CD4-positive, alpha-beta T cell (primary cell): ENCODE measurements around the gene LILRB1. TPM values are rescaled to one million over a fixed set of nuclear protein-coding genes. Genes with fewer than 3 reads are reported as not detected.
"Not testable (repeated sequence)": the region's sequence is repeated elsewhere in the genome, so short reads cannot be mapped to it uniquely, and the experiment has no call there.

Source experiments
- ATAC-seq: fragments of 200-7000 bp; cut with Tn5 transposase; one replicate; pipeline ENCODE4 v1.10.0; 2022; ENCODE audit warnings: mild to moderate bottlenecking; ENCODE audit not compliant: poor library complexity
- CTCF ChIA-PET: fragments of 350-600 bp; sonication (Branson Sonifier 250); formaldehyde crosslinking; loops from one replicate; lab custom pipeline; 2021; ENCODE audit warnings: antibody characterized with exemption, inconsistent platforms; lab: Charles Lee
- POLR2A ChIA-PET: fragments of 350-600 bp; sonication (Branson Sonifier 250); formaldehyde crosslinking; loops from one replicate; lab custom pipeline; 2021; ENCODE audit warnings: antibody characterized with exemption, inconsistent platforms; lab: Charles Lee
- DNase-seq, 14 experiments: peaks; one replicate each; pipeline ENCODE4 v3.0.0-alpha.2; 2013 to 2020; ENCODE audit warnings: mixed read lengths in 2 of 14
- H3K27ac ChIP-seq, 2 donors: one replicate each; pipeline versions ENCODE4 v1.5.1 to v1.7.0; 2013; ENCODE audit warnings: low read length in 2 of 2, low read depth in 1 of 2, mild to moderate bottlenecking in 1 of 2
- H3K27me3 ChIP-seq, 2 experiments: 1 replicate in 1 of 2; 2 replicates in 1 of 2; pipeline versions ENCODE4 v1.6.1 to v1.7.0; 2013; ENCODE audit warnings: low read length in 2 of 2, control low read depth in 1 of 2, mild to moderate bottlenecking in 1 of 2, moderate library complexity in 1 of 2; ENCODE audit not compliant: insufficient read depth in 2 of 2, control insufficient read depth in 1 of 2
- H3K36me3 ChIP-seq: one replicate; pipeline ENCODE4 v1.6.1; 2013; ENCODE audit warnings: low read length, control low read depth; ENCODE audit not compliant: insufficient read depth
- H3K4me1 ChIP-seq: one replicate; pipeline ENCODE4 v1.6.1; 2013; ENCODE audit warnings: low read length, control low read depth; ENCODE audit not compliant: insufficient read depth
- H3K4me3 ChIP-seq: one replicate; pipeline ENCODE4 v1.5.1; 2013; ENCODE audit warnings: mild to moderate bottlenecking, low read length, moderate library complexity
- H3K9me3 ChIP-seq, 2 experiments: 1 replicate in 1 of 2; 2 replicates in 1 of 2; pipeline versions ENCODE4 v1.6.1 to v1.7.0; 2013; ENCODE audit warnings: low read length in 2 of 2, mild to moderate bottlenecking in 2 of 2, control low read depth in 1 of 2, moderate library complexity in 1 of 2; ENCODE audit not compliant: control insufficient read depth in 1 of 2, insufficient read depth in 1 of 2
- H3K27ac Mint-ChIP-seq: one replicate; pipeline ENCODE4 v1.8.0; 2020; ENCODE audit warnings: mixed read lengths
- H3K27me3 Mint-ChIP-seq: one replicate; pipeline ENCODE4 v1.8.0; 2021; ENCODE audit warnings: mixed read lengths
- H3K36me3 Mint-ChIP-seq: one replicate; pipeline ENCODE4 v1.8.0; 2021; ENCODE audit warnings: low read depth, mixed read lengths
- H3K4me1 Mint-ChIP-seq: one replicate; pipeline ENCODE4 v1.8.0; 2021; ENCODE audit warnings: low read depth, mixed read lengths
- H3K4me3 Mint-ChIP-seq: one replicate; pipeline ENCODE4 v1.8.0; 2020; ENCODE audit warnings: mild to moderate bottlenecking, mixed read lengths
- H3K9me3 Mint-ChIP-seq: one replicate; pipeline ENCODE4 v1.8.0; 2020; ENCODE audit warnings: mixed read lengths
- CTCF ChIP-seq: fragments of 200-600 bp; IDR thresholded peaks from one replicate; pipeline ENCODE4 v1.8.0; 2022; ENCODE audit warnings: antibody characterized with exemption, mild to moderate bottlenecking
- intact Hi-C, 2 experiments: fragments of 100-400 bp; cut with DNase I in 1 of 2; cut with micrococcal nuclease in 1 of 2; formaldehyde crosslinking; loops; one replicate each; pipeline versions ENCODE4 v1.15.1 to v1.9.0; 2023 to 2025; cut with DNase I, micrococcal nuclease
- total RNA-seq, 174 experiments: library from RNA in 2 of 174; stranded (reverse) in 2 of 174; gene quantifications; one replicate each; pipeline ENCODE4 v1.2.3 and lab custom pipeline; 2021 to 2026

The LILRB1 gene
- total RNA-seq, 2 experiments from 2014 or later = 0.22 to 0.38 TPM

DNA sequence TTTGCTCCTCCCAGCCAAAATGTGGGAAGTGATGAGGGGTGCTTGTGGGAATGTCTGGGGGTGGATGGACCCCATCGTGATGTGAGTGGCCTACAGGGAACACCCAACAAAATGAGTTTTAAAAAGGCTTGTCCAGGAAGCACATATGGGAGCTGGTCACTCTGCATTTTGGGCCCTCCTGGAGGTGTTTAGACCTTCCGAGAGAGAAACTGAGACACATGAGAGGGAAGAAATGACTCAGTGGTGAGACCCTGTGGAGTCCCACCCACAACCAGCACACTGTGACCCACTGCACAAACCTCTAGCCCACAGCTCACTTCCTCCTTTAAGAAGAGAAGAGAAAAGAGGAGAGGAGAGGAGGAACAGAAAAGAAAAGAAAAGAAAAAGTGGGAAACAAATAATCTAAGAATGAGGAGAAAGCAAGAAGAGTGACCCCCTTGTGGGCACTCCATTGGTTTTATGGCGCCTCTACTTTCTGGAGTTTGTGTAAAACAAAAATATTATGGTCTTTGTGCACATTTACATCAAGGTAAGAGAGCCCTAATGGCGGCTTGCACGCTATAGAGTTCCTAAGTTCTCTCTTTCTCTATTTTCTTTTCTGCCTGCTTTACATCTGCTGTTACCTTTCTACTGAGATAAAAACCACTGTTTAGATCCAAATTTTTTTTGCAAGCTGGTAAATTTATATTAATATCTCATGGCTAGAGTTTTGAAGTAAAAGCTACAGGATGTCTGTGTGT lies 13.3 kb upstream of the LILRB1 start:
- Histone ChIP-seq H3K9me3 (peaks cover 0 to 4% of the 10 kb centered on the region in 2 experiments), H3K4me3 (no peak overlapping the region), H3K27me3 (no peaks in the 10 kb centered on the region), H3K4me1 (no peaks in the 10 kb centered on the region), H3K36me3 (no peaks in the 10 kb centered on the region), H3K27ac (no peak overlapping the region)
- no peaks in the 10 kb centered on the region for H3K4me1 Mint-ChIP-seq
- H3K4me3 Mint-ChIP-seq = no peak overlapping the region
- ATAC-seq (no peak), DNase-seq (peak in 1 of 14 experiments; percentile 41)
- TF ChIP-seq CTCF = no peak
- no peaks in the 10 kb centered on the region for H3K36me3 Mint-ChIP-seq
- ChIA-PET CTCF (no interaction called here), POLR2A (no interaction called here)
- no peaks in the 10 kb centered on the region for H3K27me3 Mint-ChIP-seq
- H3K27ac Mint-ChIP-seq = no peak overlapping the region
- intact Hi-C loops = no loop called here
- H3K9me3 Mint-ChIP-seq = no peaks in the 10 kb centered on the region

GRCh38 chr19:54620464-54620863 lies 9.8 kb upstream of the LILRB1 start:
- ATAC-seq (no peak), DNase-seq (no peak)
- H3K27me3 ChIP-seq = no peaks in the 10 kb centered on the region
- H3K27me3 Mint-ChIP-seq = no peaks in the 10 kb centered on the region
- CTCF ChIA-PET = no interaction called here
- POLR2A ChIA-PET = no interaction called here
- H3K36me3 Mint-ChIP-seq = no peaks in the 10 kb centered on the region
- H3K9me3 Mint-ChIP-seq = no peaks in the 10 kb centered on the region
- no peak overlapping the region for H3K4me3 Mint-ChIP-seq
- no peak overlapping the region for H3K4me3 ChIP-seq
- TF ChIP-seq CTCF = no peak
- H3K4me1 Mint-ChIP-seq = no peaks in the 10 kb centered on the region
- H3K27ac Mint-ChIP-seq = no peak overlapping the region
- intact Hi-C loops = no loop called here
- no peaks in the 10 kb centered on the region for H3K36me3 ChIP-seq
- H3K27ac ChIP-seq = no peak overlapping the region
- H3K4me1 ChIP-seq = peaks cover 2% of the 10 kb centered on the region
- H3K9me3 ChIP-seq = no peaks in the 10 kb centered on the region

GRCh38 chr19:54622431-54622830 lies 7.9 kb upstream of the LILRB1 start:
- no peak overlapping the region for H3K27ac ChIP-seq
- intact Hi-C loops = no loop called here
- Mint-ChIP-seq H3K9me3 (no peaks in the 10 kb centered on the region), H3K4me3 (no peak overlapping the region), H3K27me3 (peaks cover 14% of the 10 kb centered on the region), H3K36me3 (no peaks in the 10 kb centered on the region), H3K4me1 (no peaks in the 10 kb centered on the region), H3K27ac (no peak overlapping the region)
- no peak overlapping the region for H3K4me3 ChIP-seq
- no peak for TF ChIP-seq CTCF
- H3K4me1 ChIP-seq = peaks cover 4% of the 10 kb centered on the region
- H3K9me3 ChIP-seq = peaks cover 0 to 4% of the 10 kb centered on the region in 2 experiments
- CTCF ChIA-PET = no interaction called here
- H3K27me3 ChIP-seq = peaks cover 6 to 8% of the 10 kb centered on the region in 2 experiments
- H3K36me3 ChIP-seq = no peaks in the 10 kb centered on the region
- POLR2A ChIA-PET = no interaction called here
- ATAC-seq (no peak), DNase-seq (no peak)

DNA sequence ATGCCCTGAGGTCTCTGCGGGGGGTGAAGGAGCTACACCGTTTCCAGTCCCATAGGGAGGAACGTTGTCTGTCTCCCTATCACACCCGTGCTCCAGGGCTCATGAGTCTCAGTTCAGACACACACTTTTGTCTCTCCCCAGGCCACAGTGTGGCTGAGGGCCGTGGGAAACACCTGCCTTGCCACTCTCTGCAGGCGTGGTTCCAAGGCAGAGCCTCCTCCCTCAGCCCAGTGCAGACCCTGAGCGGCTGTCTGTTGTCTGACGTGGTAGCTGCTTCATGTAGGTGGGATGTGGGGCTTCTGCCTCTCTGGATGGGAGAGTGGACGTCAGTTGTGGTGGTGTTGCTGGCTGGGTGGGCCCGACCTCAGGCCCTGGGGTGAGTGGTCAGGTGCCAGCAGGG lies 6.0 kb upstream of the LILRB1 start:
- H3K4me1 Mint-ChIP-seq, H3K9me3 ChIP-seq, intact Hi-C loops, H3K27ac Mint-ChIP-seq, H3K27me3 ChIP-seq, ATAC-seq, H3K4me3 Mint-ChIP-seq, H3K36me3 Mint-ChIP-seq, H3K27ac ChIP-seq, CTCF ChIA-PET, H3K9me3 Mint-ChIP-seq, H3K4me1 ChIP-seq, H3K36me3 ChIP-seq, DNase-seq, H3K4me3 ChIP-seq, POLR2A ChIA-PET: not testable (repeated sequence)
- H3K27me3 Mint-ChIP-seq = peaks cover 32% of the 10 kb centered on the region

- H3K9me3 ChIP-seq, CTCF ChIA-PET, DNase-seq, ATAC-seq, H3K4me3 Mint-ChIP-seq, H3K36me3 ChIP-seq, H3K36me3 Mint-ChIP-seq, H3K4me1 Mint-ChIP-seq, intact Hi-C loops, H3K27ac Mint-ChIP-seq, H3K9me3 Mint-ChIP-seq, POLR2A ChIA-PET, H3K27ac ChIP-seq, H3K4me3 ChIP-seq, H3K4me1 ChIP-seq: not testable (repeated sequence)
- H3K27me3 ChIP-seq = peaks cover 6 to 15% of the 10 kb centered on the region in 2 experiments
- H3K27me3 Mint-ChIP-seq = peaks cover 38% of the 10 kb centered on the region
Observed at GRCh38 chr19:54624934-54625730, 5.2 kb upstream of the LILRB1 start.
